HG03442 (cell line): ENCODE results near the gene MARCHF2.

Experiments used
- ATAC-seq: cut with Tn5 transposase; IDR thresholded peaks from one replicate; pipeline ENCODE4 v1.9.1; 2021; ENCODE audit warnings: mild to moderate bottlenecking, moderate library complexity; ENCODE audit not compliant: unreplicated experiment

Gene MARCHF2

DNA sequence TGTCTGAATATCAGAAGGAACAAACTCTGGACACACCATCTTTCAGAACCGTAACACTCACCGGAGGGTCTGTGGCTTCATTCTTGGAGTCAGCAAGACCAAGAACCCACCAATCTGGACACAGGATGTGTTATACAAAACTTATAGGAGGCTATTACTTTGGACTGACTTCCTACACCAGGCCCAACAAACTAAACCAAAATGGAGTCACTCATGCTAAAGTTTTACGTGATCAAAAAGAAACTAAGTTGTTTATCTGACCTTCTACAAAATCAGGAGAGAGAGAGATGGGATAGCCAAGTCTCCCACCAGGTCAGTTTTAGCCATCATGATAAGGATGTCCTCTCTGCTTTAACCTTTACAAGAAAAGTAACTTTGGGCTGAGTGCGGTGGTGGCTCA lies 26.1 kb upstream of the MARCHF2 start:
- ATAC-seq = no peak

DNA sequence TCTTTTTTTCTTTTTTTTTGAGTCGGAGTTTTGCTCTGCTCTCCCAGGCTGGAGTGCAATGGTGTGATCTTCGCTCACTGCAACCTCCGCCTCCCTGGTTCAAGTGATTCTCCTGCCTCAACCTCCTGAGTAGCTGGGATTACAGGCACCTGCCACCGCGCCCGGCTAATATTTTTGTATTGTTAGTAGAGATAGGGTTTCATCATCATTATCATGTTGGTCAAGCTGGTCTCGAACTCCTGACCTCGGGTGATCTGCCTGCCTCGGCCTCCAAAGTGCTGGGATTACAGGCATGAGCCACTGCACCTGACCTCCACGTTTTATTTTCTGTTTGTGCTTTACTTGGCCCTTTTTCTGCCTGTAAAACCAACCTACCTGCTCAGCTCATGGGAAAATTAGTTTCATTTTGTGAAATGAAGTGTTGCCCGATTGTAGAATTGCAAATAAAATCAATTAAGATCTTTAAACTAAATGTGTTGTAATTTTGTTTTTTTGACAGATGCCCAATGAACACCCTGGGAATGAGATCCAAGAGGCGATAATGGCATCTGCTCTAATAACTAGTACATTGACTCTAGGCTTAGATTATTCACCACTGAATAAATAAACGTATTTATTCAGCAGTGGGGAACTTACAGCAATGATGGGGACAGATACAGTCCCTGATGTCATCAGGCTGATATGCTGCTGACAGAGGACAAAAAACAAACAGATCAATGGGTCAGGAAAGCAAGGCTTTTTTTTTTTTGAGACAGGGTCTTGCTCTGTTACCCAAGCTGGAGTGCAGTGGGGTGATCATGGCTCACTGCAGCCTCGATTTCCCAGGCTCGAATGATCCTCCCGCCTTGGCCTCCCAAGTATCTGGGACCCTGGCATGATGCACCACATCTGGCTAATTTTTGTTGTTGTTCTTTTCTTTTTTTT lies 25.2 kb upstream of the MARCHF2 start:
- no peak for ATAC-seq

DNA sequence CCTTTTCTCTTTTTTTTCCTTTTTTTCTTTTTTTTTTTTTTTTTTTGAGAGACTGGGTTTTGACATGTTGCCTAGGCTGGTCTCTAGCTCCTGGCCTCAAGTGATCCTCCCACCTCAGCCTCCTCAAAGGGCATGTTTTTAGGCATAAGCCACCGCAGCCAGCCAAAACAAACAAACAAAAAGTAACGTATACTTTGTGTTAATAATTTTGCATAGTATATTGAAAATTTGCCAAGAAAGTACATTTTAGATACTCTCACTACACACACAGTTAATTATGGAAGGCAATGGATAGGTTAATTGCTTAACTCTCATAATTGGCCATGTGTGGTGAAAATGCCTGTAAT lies 24.5 kb upstream of the MARCHF2 start:
- no peak for ATAC-seq

DNA sequence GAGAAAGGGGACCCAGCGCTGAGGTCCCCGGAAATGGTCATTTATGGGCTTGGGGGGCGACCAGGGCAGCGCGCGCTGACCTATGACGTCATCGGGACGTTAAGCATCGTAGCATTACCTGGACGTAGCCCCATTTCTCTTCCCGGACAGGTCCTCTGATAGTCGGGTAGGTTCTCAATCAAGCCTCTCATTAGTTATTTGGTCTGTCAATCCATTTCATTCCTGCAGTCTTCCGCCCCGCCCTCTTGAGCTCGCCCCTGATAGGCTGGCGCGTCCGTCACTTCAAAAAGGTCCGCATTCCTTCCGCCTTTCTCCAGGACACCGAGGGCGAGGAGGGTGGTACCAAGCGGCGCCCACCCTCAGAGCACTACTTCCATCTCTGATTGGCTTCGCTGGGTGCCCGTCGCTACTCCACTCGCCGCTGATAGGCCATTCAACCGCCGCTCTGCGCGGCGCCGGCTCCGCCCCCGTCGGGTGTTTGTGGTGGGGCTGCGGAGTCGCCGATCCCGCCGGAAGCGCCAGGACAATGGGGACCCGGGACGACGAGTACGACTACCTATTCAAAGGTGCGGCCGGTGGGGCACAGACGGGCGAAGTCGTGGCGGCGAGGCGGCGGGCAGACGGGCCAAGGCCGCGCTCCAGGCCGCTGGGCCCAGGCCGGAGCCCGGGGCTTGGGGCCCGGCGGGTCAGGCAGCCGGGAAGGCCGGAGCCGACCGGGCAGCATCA lies 23.1 kb upstream of the MARCHF2 start, which contains the start of gene RAB11B:
Gene RAB11B, plus strand, starts transcription at position 470 of the 726 bp plus-strand sequence. Its CDS starts 57 bp downstream, at position 527.
- ATAC-seq = peak; percentile 84

DNA sequence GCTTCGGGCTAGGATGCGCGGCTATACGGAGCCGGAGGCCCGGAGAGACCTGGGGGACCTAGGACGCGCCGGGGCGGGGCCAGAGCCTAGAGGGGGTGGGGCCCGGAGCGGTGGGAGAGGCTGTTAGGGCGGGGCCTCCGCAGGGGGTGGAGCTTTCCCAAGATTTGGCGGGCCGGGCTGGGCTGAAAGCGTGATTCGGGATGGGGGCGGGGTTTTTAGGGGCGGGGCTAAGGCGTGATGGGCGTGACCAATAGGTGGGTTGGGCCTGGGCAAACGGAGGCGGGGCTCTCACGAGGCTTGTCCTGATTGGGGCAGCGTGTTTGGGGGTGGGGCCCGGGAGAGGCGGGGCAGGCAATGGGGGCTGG lies 22.5 kb upstream of the MARCHF2 start:
- ATAC-seq = peak; percentile 30

DNA sequence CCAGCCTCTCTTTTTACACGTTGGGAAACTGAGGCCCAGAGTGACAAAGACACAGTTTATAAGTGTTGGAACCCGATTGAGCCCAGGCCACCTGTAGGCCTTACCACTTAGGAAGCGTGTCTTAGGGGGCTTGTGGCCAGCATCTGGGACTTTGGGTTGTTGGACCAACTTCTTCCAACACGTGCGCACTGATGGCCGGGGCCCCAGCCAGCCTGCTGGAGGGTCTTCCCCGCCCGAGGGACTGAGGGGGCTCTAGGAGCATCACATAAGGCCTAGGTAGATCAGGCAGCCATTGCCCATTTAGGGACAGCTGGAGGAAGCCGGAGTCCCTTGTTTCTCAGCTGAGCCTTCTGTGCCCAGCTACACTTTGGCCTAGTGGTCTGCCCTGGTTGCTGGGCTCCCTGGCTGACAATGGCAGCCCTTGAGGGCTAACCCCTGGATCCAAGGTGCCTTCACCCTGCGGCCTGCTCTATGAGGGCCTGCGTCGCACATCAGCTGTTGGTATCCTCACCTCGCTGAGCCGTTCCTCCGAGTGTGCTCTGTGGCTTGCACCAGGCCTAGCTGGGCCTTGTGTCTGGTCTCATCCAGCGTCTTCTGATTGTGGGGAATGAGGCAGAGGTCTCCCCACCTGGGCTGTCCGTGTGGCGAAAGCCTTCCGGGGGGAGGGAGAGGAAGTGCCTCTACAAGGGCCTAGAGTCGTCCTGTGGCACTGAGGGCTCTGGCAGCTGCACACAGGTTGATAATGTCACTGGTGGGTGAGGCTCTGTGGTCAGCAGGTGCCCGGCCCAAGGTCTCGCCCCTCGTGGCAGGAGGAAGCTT lies 21.7 kb upstream of the MARCHF2 start:
- no peak for ATAC-seq

DNA sequence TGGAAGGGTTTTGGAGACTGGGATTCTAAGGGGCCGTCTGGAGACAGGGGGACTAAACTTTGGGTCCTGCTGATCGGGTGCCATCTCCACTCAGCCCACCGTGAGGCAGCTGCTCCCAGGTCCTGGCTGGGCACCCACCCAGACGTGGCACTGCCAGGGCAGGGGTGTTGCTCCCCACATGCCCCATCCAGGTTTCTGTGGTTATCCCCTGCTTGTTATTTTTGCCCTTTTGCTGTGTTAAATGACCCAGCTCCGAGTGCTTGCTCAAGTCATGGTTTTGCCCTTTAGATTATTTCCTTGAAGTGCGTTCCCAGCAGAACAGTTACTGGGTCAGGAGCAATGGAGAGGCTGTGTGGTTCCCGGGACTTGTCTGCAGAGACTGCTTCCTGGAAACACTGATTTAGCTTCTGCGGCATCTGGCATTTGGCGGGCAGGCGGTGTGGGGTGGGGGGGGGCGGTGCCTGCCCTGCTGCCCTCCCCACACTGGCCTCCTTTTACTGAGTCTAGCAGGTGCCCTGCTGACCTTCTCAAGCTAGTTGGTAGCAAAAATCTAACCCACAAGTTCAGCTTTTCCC lies 21.0 kb upstream of the MARCHF2 start:
- ATAC-seq = no peak

DNA sequence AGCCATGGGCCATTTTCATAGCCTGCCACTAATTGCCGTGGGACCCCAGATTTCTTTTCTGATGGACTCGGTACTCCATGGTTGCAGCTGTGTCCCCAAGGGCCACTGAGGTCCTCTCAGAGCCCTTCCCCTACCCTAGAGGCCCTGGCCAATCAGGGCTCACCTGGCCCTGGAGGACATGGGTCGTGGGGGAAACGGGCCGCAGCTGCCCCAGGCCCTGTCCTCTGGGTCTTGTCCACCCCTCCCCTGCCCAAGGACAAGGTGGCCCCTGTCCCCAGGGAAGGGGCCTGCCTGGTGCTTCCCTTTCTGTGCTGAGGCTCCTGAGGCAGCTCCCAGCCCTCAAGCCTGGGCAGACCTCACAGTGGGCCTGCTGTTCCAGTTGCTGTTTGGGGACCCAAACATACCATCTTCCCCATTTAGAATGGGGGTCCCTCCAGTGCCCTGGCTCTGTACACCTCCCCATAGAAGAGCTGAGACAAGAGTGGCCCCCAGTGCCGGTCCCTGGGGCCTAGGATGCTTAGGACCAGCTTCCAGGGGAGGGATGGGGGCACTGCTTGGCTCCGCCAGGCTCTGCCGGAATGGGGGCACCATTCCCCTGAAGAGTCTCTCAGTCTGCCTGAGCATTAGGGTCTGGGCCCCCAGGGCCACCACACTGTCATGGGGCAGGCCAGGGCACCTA lies 19.8 kb upstream of the MARCHF2 start:
- ATAC-seq = no peak

DNA sequence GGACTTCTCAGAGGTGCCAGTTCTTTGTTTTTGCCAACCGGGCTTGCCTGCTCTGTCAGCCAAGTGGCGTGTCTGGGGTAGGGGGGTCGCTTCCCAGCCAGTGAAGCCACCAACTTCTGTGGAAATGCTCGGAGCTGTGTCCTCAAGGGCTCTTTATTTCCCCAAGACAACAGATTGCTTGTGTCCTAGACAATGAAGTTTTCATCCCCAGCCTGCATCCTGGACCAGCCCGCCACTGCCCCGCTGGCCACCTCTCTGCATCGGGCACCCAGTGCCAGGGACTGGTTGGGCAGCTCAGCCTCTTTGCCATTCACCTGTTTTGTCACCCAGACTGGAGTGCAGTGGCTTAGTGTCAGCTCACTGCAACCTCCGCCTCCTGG lies 19.2 kb upstream of the MARCHF2 start:
- no peak for ATAC-seq

DNA sequence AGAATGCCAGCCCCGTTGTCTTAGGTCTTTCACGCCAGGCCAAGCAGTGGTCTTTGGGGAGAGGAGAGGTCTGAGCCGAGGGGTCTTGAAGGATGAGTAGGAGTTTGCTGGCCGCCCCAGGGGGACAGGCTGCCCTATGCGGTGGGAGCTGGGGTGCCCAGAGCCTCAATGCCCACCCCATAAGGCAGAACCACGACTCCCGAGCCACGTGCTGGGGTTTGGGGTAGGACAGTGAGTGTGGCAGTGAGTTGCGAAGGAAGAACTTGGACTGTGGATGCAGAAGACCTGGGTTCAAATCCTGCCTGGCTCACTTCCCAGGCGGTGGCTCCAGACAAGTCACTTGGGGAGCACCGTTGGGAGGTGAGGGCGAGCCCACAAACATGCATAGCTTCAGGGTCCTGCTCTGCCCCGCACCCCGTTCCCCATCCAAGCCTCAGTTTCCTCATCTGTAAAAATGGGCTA lies 17.5 kb upstream of the MARCHF2 start:
- no peak for ATAC-seq

DNA sequence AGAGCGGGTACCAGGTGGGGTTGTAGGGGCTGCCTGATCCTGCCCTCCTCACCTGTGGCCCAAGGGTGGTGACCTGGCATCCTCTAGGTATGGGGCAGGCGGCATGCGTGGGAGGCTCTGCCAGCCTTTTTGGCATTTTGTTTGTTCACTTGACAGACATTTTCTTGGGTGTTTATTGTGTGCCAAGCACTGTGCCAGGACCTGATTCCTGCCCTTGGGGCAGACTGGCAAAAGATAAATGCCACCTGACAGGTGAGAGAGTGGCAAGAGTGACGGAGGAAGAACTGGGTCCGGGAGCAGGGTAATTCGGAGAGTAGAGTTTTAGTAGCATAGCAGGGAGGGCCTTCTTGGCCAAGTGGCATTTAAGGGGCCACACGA lies 16.9 kb upstream of the MARCHF2 start:
- ATAC-seq = no peak

DNA sequence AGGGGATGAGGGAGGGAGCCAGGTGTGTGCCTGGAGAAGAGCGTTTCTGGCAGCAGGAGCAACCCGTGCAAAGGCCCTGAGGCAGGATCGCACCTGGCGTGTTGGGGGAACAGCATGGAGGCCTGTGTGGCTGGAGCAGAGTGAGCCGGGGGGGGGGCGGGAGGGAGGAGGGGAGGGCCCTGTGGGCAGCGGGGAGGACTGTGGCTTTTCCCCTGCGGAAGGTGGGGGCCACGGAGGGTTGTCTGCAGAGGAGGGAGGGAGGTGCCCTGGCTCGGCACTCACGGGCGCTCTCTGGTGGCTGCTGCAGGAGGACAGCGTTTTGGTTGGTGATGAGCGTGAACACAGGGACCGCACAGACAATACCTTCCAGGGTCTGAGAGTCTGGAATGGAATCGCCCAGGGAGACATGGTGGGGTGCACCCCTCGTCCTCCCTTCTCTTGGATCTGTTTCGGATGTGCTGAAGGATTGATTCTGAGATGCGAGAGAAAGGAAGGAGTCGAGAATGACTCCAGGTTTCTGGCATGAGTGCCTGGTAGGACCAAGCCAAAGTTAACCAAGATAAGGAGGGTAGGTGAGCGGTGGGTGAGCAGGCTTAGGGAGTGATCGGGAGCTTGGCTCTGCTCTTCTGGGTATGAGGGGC lies 16.4 kb upstream of the MARCHF2 start:
- no peak for ATAC-seq

DNA sequence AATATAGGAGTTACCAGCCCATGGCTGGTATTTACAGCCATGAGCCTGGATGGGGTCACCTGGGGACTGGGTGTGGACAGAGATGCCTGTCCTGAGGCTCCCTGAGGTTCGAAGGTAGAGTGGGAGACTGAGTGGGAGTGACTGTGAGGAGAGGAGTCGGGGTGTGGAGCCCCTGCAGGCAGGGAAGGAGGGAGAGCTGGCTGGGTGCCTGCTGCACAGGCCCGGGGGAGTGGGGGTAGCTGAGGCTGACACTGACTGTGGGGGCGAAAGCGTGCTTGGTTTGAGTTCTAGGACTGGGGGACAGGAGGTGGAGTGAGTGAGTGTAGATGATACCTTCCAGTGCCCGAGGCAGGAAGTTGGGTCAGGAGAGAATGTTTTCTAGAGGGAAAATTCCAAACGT lies 15.8 kb upstream of the MARCHF2 start:
- ATAC-seq = no peak

DNA sequence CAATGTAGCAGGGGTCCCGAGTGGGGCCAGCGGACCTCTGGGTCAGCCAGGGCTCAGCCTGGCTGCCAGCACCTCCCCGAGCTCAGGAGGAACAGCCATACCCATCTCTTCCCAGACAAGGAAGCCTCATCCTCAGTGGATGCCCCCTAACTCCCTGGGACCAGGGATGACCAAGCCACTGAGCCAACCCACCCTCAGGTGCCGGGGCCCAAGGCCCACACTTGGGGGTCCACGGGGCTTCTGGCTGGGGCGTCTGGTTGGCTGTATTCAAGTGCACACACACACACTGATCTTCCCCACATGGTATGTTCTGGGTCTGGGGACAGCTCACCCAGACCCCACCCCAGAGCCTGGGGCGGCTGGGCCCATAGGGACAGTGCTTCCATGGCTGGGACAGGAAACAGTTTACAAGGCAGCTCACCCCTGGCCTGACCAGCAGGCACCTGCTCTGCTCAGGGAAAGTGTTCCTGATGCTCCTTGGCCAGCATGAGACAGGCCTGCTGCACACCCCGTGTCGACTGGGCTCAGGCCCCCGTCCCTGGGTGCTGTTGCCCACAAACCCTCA lies 15.3 kb upstream of the MARCHF2 start:
- ATAC-seq = no peak

DNA sequence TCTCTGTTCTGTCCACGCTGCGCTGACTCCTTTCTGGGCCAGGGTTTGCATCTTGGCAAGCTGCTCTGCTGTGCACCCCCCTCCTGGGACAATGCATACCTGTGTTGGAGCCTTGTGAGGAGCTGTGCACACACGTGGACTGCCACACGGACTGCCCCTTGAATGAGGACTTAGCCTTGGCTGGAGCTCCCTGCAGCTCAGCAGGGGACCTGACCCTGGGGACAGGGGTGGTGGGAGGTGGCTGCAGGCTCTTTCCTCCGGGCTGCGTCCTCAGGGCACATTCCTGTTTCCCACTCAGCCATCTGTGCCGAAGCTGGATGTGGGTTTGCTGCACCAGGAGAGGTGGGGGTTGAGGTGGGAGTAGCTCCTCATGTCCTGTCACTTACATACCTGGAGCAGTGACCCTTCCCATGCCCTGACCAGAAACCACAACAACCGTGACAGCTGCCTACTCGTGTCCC lies 14.8 kb upstream of the MARCHF2 start:
- ATAC-seq = no peak

DNA sequence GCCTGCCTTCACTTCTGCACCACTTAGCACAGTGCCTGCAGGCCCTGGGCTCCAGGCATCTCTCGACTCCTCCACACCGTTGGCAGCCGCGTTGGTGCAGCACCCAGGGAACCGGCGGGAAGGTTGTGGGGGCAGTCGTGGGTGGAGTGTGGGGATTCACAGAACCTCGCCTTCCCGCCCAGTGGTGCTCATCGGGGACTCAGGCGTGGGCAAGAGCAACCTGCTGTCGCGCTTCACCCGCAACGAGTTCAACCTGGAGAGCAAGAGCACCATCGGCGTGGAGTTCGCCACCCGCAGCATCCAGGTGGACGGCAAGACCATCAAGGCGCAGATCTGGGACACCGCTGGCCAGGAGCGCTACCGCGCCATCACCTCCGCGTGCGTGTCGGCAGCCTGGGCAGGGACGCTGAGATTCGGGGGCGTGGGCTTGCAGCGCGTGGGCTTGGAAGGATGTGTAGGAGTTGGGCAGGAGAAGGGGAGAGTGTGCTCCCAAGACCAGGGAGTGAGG lies 13.4 kb upstream of the MARCHF2 start:
- no peak for ATAC-seq

DNA sequence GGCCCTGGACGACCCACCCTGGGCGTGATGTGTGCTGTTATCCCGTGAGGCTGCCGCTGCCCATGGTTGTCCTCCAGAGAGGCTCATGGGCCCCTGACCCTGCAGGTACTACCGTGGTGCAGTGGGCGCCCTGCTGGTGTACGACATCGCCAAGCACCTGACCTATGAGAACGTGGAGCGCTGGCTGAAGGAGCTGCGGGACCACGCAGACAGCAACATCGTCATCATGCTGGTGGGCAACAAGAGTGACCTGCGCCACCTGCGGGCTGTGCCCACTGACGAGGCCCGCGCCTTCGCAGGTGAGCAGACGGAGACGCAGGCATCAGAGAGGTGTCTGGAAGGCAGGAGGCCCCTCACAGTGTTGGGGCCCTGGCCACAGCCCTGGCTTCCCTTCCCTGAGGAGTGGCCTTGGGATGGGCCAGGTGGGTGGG lies 11.1 kb upstream of the MARCHF2 start:
- no peak for ATAC-seq

DNA sequence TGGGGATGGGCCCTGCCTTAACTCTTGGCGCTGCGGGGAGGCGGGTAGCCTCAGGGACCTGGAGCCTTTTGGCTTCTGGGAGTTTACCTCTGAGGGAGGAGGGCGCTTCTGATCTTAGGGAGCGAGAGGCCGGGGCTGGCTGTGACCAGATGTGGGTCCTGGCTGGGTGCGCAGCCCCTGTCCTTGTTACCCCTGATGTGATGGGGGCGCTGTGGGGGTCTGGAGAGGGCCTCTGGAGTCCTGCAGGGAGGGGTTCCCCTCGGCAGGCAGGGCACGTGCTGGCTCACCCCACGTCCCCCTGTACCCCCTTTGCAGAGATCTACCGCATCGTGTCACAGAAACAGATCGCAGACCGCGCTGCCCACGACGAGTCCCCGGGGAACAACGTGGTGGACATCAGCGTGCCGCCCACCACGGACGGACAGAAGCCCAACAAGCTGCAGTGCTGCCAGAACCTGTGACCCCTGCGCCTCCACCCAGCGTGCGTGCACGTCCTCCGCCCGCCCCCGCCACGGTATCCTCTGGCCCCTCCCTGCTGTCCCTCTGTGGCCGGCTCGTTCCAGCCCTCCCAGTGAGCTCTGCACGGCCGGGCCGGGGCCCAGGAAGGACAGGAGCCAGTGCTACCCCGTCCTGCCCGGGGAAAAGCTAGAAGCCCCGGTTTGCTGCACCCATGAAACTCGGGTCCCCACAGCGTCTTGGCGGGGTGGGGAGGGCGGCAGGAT lies 9.8 kb upstream of the MARCHF2 start:
- no peak for ATAC-seq

DNA sequence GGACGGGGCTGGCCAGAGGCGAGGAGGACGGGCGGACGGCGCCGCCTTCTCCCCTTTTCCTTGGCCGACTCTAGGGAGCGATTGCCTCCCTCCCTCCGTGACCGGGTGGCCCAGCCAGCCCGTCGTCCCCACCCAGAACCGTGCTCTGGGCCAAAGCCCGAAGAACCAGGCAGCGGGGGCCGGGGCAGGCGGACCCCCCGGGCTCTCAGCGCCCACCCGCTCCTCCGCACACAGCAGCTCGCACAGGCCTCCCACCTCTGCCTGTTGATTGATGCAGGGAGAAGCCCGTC lies 9.3 kb upstream of the MARCHF2 start:
- no peak for ATAC-seq
